ENCODE results near the gene RNPC3.

GRCh38 chr1:103509250-103509649, 16.2 kb upstream of the RNPC3 start:
- TF ChIP-seq CTCF (IDR thresholded peaks at IDR 0.05) = no peak
- TF ChIP-seq POLR2A (IDR thresholded peaks at IDR 0.05) = no peak

All from thyroid gland (tissue), 4 donors.